Psoas muscle (tissue), 8 donors: Measurements from ENCODE around the gene ACTN1. TPM values are rescaled to one million over a fixed set of nuclear protein-coding genes. Genes with fewer than 3 reads are reported as not detected.

Experiments
- ATAC-seq, 4 donors: fragments of 200-7000 bp; cut with Tn5 transposase; one replicate each; pipeline ENCODE4 v1.9.1; 2020; ENCODE audit warnings: moderate library complexity in 3 of 4, mild to moderate bottlenecking in 2 of 4
- DNase-seq, 2 donors: peaks; one replicate each; pipeline ENCODE4 v3.0.0-alpha.2; 2020
- H3K27ac ChIP-seq: fragments of 200-600 bp; one replicate; pipeline ENCODE4 v1.8.0; 2022
- H3K27me3 ChIP-seq, 3 donors: fragments of 200-600 bp in 1 of 3; one replicate each; pipeline versions ENCODE4 v1.6.1 to v1.8.0; 2013 to 2022; ENCODE audit warnings: low read length in 2 of 3, mild to moderate bottlenecking in 2 of 3, moderate library complexity in 1 of 3; ENCODE audit not compliant: insufficient read depth in 3 of 3
- H3K36me3 ChIP-seq, 2 donors: fragments of 200-600 bp in 1 of 2; one replicate each; pipeline versions ENCODE4 v1.6.1 to v1.8.0; 2013 to 2022; ENCODE audit warnings: low read depth in 1 of 2, mild to moderate bottlenecking in 1 of 2, moderate library complexity in 1 of 2; ENCODE audit not compliant: insufficient read depth in 1 of 2
- H3K4me1 ChIP-seq: fragments of 200-600 bp; one replicate; pipeline ENCODE4 v1.8.0; 2022
- H3K4me3 ChIP-seq: fragments of 200-600 bp; one replicate; pipeline ENCODE4 v1.8.0; 2022; ENCODE audit warnings: mild to moderate bottlenecking
- H3K9me3 ChIP-seq: fragments of 200-600 bp; one replicate; pipeline ENCODE4 v1.8.0; 2022
- WGBS, 3 donors: extraction: QIAGEN DNeasy Blood & Tissue Kit; methylation state at CpG; one replicate each; pipeline versions ENCODE4 v1.1.6 to v1.1.7; 2013; 5-methylcytosine and 5-hydroxymethylcytosine counted together
- intact Hi-C, 2 donors: fragments of 100-400 bp; cut with DNase I; formaldehyde crosslinking; loops; one replicate each; pipeline versions ENCODE4 v1.11.0 to v1.14.2; 2022
- polyA plus RNA-seq, 3 donors: library from polyadenylated mRNA; stranded (reverse); fragments of 200-250 nt; gene quantifications; one replicate each; pipeline ENCODE4 v1.2.3, GENCODE V29; 2013
- total RNA-seq, 4 donors: library from RNA; stranded (reverse); fragmentation: NEBNext Ultra II Directional in 2 of 4; extraction: Animal tissue kit (Norgen Biotek cat#: 25700) in 2 of 4; gene quantifications; one replicate each; pipeline versions ENCODE4 v1.2.1 to v1.2.4, GENCODE V29; 2021 to 2023
- TF ChIP-seq, protein P1 (sequence below): fragments of 200-600 bp; IDR thresholded peaks from one replicate; pipeline ENCODE4 v1.8.0; 2022; ENCODE audit warnings: antibody characterized with exemption
- donor health status: healthy with polysubstance abuse.
- donor health status: DM: no; HTN: no; CAD: no; lungs with moderate emphysema.
- donor health status: Bipolar disorder and iron deficiency.
- donor health status: healthy.
- donor health status: DM: yes; HTN: yes; CAD: no.
- donor health status: DM: no; HTN: no; CAD: no.
- donor health status: DM: no; HTN: no; CAD: no.
- donor health status: DM: yes; HTN: yes; CAD: no.

The ACTN1 gene
- total and polyA plus RNA-seq, 7 donors = 5.8 to 23.7 (median 10.9) TPM

DNA sequence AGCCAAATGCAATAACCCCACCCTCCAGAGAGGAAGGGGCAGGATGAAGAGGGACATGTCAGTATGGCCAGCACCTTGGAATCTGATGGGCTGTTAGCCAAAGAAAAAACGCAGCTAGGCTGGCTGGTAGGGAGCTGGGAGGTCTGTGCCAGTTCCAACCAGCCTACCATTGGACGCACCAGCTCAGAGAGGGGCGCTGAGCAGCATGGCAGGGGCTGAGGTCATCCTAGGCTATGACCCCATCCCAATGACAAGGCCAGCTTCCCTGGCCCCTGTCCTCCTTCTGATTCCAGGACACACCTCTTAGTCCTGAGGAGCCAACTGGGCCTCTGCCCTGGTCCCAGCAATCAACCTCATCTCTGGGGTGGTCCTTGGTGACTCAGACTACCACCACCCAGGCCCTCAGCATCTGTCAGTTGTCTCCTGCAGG, 12.2 kb downstream of the ACTN1 start:
- ATAC-seq (no peak), DNase-seq (no peak)
- Histone ChIP-seq H3K4me3 (no peak overlapping the region), H3K9me3 (no peaks in the 10 kb centered on the region), H3K27me3 (no peaks in the 10 kb centered on the region), H3K36me3 (no peaks in the 10 kb centered on the region), H3K4me1 (no peaks in the 10 kb centered on the region), H3K27ac (no peak overlapping the region)
- 50 to 59% (median 54%) methylated on average over 3 of the region's 3 CpGs for WGBS, 3 donors
- TF ChIP-seq, protein P1, sequence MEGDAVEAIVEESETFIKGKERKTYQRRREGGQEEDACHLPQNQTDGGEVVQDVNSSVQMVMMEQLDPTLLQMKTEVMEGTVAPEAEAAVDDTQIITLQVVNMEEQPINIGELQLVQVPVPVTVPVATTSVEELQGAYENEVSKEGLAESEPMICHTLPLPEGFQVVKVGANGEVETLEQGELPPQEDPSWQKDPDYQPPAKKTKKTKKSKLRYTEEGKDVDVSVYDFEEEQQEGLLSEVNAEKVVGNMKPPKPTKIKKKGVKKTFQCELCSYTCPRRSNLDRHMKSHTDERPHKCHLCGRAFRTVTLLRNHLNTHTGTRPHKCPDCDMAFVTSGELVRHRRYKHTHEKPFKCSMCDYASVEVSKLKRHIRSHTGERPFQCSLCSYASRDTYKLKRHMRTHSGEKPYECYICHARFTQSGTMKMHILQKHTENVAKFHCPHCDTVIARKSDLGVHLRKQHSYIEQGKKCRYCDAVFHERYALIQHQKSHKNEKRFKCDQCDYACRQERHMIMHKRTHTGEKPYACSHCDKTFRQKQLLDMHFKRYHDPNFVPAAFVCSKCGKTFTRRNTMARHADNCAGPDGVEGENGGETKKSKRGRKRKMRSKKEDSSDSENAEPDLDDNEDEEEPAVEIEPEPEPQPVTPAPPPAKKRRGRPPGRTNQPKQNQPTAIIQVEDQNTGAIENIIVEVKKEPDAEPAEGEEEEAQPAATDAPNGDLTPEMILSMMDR = no peak
- intact Hi-C loops = no loop called here

DNA sequence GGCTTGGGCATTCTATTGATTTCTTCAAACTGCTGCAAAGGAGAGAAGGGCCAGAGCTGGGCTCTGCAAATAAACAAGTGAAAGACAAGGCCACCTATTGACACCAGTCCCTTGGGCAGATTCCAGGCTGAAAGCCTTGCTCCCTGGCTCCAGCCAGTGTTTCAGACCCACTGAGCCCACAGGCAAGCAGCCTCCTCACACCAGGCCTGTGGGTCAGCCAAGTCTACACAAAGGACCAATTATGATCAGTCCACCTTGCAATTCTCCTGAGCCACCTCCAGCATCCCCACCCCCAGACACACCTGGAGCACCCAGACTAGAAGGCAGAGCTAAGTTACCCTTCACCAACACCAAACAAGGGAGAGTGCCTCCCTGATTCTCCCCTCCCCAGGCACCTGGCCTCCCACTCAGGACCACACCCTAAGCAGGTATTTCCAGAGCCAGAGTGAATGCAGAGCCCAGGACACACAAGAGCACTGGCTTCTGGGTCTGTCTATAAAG, 13.8 kb downstream of the ACTN1 start:
- TF ChIP-seq, protein P1 = no peak
- Histone ChIP-seq H3K4me1 (no peaks in the 10 kb centered on the region), H3K4me3 (no peak overlapping the region), H3K9me3 (no peaks in the 10 kb centered on the region), H3K27ac (no peak overlapping the region), H3K36me3 (no peaks in the 10 kb centered on the region), H3K27me3 (no peaks in the 10 kb centered on the region)
- ATAC-seq = no peak
- intact Hi-C loops = no loop called here
- DNase-seq = no peak

DNA sequence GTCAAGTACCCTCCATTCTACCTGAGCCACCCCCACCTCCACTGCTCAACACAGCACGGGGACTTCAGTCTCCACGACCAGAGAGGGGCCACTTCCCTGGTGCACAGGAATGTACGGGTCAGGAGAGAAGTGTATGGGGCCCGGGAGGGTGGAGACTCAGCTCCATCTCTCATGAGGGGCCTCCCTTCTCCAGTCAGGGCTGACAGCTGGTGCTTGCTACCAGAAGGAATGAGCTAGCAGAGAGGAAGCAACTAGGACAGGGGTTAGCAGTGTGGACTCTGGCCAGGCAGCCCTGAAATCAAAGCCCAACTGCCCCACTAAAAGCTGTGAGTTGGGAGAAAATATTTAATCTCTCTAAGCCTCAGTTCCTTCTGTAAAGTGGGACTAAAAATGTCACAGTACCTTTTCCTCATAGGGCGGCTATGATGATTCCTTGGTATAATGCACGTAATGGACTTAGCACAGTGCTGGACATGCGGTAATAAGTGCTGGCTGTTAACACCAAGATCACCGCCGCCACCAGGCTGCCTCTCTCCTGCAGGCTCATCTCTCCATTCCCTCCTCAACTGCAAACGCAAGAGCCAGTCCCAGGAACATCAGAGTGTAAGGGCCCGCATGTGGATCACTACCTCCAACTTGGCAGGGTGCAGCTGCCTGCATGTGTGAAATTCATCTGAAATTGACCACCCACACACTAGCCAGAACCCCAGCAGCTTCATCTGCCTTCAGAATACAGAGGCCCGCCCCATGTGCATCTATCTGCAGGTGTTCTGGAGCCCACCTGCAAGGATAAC, 14.6 kb downstream of the ACTN1 start:
- H3K9me3 ChIP-seq = no peaks in the 10 kb centered on the region
- H3K4me1 ChIP-seq = no peaks in the 10 kb centered on the region
- ATAC-seq = no peak
- no peak overlapping the region for H3K4me3 ChIP-seq
- no peaks in the 10 kb centered on the region for H3K36me3 ChIP-seq
- TF ChIP-seq, protein P1 = no peak
- no peaks in the 10 kb centered on the region for H3K27me3 ChIP-seq
- H3K27ac ChIP-seq = no peak overlapping the region
- intact Hi-C loops = no loop called here
- no peak for DNase-seq
- WGBS, 3 donors = 55 to 72% (median 61%) methylated on average over 12 of the region's 12 CpGs

DNA sequence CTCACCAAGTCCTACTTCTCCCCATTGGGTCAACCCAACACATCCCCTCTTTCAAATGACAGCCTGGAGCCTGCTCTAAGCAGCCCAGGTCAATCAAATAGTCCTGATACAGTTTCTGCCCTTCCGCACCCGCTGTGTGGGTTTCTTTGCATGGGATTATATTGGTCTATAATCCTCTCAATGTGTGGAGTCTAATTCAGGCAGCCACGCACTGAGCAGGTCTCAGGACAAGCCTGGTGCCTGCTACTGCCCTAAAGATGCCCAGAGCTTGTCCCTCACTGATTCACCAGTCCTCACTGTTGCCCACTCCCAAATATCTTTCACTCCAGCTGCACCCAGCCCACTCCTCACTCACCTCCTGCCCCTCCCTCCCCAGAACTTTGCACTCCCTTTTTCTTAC, 16.4 kb downstream of the ACTN1 start:
- ATAC-seq (no peak), DNase-seq (no peak)
- Histone ChIP-seq H3K27me3 (no peaks in the 10 kb centered on the region), H3K27ac (no peak overlapping the region), H3K9me3 (no peaks in the 10 kb centered on the region), H3K4me1 (peaks cover 5% of the 10 kb centered on the region), H3K4me3 (no peak overlapping the region), H3K36me3 (no peaks in the 10 kb centered on the region)
- 94 to 98% (median 96%) methylated on average over 3 of the region's 3 CpGs for WGBS, 3 donors
- TF ChIP-seq, protein P1 = no peak
- intact Hi-C loops = no loop called here
